Measurements from ENCODE around the gene LRP1B.

LRP1B gene

DNA sequence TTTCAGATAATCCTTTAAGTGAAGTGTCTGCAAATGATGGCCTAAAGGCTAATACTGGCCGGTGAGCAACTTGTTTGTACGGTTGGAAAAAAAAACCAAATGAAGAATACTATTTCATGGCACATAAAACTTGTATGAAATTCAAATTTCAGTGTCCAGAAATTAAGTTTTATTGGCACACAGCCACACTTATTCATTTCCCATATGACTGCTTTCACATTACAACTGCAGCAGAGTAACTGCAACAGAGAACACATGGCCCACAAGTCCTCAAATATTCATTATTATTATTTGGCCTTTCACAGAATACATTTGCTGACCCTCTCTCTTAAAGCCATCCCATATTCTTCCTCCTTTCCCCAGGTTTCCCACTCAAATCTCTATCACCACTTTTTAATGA lies 1268.6 kb downstream of the LRP1B start:
- no peak for DNase-seq (ENCODE audit: low read depth in 2 of 2, low spot score in 1 of 2)

DNA sequence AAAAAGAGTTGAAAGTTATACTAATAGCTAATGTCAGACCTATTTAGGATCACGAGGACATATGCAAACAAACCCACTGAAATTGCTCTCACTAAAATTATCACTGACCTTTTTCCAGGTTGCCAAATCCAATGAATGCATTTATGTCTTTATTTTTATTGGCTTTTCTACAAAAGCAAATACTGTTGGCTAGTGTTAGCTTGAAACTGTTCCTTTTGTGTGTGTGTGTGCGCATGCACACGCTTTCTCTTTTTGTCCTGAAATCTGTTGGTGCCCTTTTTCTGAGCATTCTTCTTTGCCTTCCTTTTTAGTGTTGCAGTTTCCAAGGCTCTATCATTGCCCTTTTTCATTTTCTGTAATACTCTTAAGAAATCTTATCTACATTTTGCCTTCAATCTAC lies 1269.2 kb downstream of the LRP1B start:
- no peak for DNase-seq (ENCODE audit: low read depth in 2 of 2, low spot score in 1 of 2)

DNA sequence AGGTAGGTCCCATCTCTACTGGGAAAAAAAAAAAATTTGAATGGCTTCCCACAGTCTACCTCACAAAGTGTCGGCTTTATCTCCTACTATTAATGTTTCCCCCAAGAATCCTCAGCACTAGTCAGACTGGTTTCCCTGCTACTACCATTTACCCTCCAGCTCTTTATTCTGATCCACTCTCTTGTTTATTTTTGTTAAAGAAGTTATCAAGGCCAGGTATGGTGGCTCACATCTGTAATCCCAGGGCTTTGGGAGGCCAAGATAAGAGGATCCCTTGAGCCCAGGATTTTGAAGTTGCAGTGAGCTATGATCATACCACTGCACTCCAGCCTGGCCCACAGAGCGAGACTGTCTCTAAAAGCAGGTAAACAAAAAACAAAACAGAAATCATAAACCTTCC lies 1275.3 kb downstream of the LRP1B start:
- DNase-seq (ENCODE audit: low read depth in 2 of 2, low spot score in 1 of 2), result no peak

DNA sequence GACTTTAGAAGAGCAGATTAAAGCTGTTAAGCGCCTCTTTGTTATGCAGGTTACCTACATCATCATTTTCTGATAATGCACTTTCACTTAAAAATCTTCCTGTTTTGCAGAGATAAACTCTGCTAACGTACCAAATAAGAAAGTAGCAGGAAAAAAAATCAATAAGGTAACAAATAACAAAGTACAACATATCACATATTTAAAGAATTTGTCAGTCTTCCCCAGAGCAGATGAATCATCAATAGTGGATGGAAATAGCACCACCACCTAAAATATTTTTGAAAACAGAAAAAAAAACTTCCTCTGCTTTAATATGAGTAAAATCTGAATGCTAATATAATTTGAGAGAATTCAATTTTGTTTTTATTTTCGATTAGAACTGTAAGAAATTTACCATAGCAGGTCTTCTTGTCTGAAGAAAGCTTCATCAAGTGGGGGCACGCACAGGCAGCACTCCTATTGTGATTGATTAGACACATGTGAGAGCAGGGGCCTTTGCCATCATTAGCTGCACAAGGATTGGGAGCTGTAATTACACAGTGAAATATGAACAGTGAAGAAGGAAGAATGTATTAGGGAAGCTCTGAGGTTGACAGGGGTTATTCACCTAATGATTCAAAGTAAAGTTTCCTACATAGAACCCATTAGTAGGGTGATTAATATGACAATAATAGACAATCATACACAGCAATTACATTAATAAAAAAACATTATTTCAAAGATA lies 1279.4 kb downstream of the LRP1B start:
- DNase-seq (ENCODE audit: low read depth in 2 of 2, low spot score in 1 of 2), result no peak

DNA sequence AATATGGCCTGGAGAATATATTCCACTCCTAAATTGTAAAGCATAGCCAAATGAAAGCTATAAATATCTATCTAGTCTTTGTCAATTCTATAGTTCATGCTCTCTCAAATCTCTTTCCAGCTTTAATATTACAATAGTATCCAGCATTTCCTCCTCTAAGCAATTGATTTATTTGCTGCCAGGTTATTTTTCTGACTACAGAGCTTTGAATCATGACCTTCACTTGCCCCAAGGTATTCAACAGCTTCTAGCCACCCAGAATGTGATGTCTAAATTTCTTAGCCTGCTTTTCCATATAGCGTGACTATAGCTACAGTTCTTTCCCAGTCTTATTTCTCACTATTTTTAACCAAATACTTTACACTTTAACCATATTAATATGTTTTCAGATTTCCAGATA lies 1287.6 kb downstream of the LRP1B start:
- no peak for DNase-seq (ENCODE audit: low read depth in 2 of 2, low spot score in 1 of 2)

DNA sequence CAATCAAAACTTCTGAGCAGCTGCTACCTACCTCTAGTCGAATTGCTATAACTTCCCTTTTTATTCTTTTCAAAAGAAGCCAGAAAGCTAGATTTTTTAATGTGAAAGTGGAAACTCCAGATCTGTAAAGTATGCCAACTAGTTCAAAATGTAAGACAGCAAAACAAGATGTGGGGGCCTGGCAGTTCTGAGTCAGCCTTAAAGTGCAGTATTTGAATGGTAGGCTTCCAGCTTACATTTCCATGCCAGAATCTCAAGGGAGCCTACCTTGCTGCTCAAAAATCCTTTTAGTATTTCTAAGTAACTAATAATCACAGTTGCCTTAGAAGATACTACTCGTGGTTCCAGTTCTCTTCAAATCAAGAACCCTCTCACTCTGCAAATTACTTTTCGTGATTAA lies 1288.7 kb downstream of the LRP1B start:
- no peak for DNase-seq (ENCODE audit: low read depth in 2 of 2, low spot score in 1 of 2)

DNA sequence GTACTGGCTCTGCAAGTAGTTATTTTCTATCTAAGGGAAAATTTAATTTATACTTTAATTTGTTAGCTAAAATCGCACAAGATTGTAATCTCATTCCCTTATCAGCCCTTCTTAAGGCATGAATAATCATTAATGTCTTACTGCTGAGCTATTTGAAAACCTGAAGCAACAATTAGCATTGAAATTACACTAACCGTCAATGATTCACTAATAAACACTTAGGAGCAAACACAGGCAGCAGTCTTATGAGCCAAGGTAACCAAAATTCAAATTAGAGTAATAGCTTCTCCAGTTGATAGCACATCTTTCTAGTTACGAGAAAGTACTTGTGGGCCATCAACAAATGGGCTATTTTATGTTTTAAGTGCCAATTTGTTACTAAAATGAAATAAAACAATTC lies 1289.7 kb downstream of the LRP1B start:
- DNase-seq (ENCODE audit: low read depth in 2 of 2, low spot score in 1 of 2), result no peak

DNA sequence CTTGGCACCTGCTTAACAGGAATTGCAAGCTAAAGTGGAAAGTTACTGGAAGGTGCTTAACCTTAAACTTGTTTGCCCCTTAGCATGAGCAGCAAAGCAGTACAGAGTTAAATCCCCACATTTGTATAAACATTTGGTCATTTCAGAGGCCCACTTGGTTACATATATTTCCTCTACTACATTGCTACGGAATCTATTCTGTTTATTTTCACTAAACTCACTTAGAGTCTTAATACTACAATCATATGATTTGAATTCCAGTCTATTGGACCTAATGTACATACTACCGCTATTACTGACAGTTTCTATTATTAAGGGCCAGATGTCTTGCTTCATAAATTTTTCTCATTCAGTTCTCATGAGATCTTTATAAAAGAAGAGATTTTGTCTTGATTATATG lies 1294.0 kb downstream of the LRP1B start:
- DNase-seq (ENCODE audit: low read depth in 2 of 2, low spot score in 1 of 2), result no peak

DNA sequence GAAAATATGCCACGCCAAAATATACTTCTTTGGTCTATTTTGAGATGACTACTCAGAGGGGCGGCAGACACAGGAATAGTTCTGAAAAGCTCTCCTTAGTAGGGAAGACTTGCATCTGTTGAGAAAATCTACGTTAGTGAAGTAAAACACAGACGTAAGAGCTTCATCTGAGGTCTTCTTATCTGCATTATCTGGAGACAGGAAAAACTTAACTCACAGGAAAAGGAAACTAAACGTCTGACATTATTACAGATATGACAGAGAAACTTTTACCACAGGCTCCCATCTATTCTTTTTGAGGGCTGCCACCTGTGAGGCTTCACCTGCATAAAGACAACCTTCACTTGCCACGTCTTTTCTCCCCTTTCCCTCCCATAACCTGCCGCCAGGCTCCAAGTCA lies 1295.7 kb downstream of the LRP1B start:
- no peak for DNase-seq (ENCODE audit: low read depth in 2 of 2, low spot score in 1 of 2)

DNA sequence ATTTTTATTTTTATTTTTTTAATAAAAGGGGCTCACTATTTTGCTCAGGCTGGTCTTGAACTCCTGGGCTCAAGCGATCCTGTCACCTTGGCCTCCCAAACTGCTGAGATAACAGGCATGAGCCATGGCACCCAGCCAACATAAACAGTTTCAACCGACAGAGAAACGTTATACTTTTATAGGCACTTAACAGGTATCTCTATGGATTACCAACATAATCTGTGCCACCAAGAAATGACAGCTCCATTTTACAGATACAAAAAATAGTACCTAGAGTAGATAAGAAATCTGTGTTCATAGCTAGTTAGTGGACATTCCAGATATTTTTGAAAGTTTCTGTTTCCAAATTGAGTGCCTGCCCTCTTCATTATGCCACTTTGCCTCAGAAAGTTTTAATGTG lies 1316.7 kb downstream of the LRP1B start:
- DNase-seq (ENCODE audit: low read depth in 2 of 2, low spot score in 1 of 2), result no peak

DNA sequence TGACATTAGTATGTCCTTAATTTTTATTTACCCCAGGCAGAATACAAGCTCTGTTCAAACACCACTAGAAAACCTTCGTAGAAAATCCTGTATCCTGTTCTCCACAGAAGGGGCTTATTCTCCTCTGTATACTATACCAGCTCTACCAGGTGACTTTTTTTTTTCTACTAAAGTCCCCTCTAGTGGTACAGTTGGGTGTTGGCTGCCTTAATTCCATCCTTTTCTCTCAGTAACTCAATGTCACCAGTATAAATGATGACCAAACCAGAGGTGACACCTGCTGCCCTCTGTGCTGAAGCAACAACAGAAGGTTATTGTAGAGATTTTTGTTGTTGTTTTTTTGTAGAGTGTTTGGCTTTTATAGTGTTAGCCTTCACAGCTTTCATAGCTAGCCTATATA lies 1322.0 kb downstream of the LRP1B start:
- DNase-seq (ENCODE audit: low read depth in 2 of 2, low spot score in 1 of 2), result no peak

DNA sequence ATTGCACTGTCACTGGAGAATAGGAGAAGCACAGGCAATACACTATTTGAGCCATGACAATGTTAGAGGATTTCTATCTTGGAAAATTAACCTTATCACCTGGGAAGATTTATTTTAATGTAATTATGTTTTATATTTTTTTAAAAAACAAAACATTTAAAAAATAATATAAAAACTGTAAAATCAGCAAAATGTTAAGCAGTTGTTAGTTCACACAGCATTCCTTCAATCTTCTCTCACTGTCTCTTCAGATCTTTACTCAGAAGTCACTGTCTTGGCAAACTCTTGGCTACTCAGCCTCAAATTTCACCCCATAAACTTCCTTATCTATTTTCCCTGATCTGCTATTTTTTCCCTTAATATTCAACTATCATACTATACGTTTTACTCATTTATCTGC lies 1322.6 kb downstream of the LRP1B start:
- DNase-seq (ENCODE audit: low read depth in 2 of 2, low spot score in 1 of 2), result no peak

DNA sequence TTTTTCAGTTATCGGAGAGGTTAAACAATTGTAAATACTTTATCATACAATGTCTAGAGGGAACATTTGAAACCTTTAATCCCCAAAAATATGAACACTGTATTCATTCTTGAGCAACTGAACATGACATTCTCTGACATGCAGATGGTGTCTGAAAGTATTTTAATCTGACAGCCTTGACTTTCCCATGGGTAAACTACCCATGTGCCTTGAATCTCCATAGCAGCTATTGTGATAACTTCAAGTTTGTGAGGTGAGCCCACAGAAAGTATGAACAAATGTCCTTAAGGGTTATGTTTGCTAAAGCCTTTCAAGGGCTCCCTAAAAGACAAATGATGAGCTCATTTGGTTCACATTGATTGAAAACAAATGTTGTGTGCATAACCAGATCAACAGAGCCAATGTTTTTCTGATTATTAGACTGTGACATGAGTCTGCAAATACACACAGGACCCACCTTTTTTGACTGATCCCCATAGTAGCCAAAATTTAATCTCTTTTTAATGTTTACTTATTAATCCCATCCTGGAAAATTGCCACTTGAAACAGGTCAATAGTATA lies 1326.0 kb downstream of the LRP1B start:
- no peak for DNase-seq (ENCODE audit: low read depth in 2 of 2, low spot score in 1 of 2)

DNA sequence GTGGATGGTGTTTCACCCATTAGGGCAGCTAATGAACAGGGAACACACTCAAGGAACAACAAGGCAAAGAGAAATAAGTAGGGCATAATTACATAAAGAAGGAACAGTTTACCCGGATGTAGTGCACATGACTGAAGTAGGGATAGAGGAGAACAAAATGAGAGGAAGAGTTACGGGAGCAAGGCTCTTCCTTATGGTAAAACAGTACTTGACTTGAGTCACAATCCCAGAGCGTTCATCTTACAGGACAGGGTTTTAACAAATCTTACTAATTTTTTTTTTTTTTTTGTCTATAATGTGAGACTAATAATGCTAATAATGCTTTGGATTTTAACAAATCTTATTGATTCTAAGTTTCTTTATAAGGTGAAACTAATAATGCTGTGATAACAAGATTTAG lies 1329.5 kb downstream of the LRP1B start:
- DNase-seq (ENCODE audit: low read depth in 2 of 2, low spot score in 1 of 2), result no peak

DNA sequence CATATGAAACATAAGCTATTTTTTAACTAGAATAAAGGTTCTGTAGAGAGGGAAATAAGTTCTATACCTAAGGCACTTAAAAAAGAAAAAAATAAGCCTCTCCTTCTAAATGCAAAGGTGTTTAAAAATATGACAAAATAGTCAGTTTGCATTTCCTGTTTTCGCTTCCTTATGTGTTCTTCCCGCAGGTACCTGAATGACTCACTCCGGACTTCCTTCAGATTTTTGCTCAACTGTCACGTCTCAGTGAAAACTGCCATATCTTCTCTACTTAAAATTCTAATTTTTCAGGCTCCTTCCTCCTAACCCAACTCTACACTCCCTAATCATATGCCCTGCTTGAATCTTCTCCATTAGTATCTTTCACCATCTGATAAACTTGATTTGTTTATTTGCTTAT lies 1333.1 kb downstream of the LRP1B start:
- DNase-seq (ENCODE audit: low read depth in 2 of 2, low spot score in 1 of 2), result no peak

DNA sequence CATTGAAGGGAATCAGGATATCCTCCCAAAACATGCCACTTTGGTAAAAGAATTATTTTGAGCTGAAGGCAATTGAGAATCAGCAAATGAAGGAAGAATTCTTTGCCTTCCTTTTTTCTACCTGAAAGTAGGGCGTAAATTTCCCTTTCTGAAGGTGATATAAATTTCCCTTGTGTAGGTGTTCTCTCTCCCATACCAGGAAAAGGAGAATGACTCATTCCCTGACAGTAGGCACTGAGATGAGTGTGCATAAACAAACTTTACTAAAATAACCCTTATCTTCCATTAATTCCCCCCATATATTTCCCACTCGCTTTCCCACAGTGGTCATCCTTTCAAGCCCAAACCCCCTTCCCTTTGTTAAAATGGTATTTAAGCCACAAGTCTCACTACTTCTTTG lies 1339.0 kb downstream of the LRP1B start:
- DNase-seq (ENCODE audit: low read depth in 2 of 2, low spot score in 1 of 2), result no peak

DNA sequence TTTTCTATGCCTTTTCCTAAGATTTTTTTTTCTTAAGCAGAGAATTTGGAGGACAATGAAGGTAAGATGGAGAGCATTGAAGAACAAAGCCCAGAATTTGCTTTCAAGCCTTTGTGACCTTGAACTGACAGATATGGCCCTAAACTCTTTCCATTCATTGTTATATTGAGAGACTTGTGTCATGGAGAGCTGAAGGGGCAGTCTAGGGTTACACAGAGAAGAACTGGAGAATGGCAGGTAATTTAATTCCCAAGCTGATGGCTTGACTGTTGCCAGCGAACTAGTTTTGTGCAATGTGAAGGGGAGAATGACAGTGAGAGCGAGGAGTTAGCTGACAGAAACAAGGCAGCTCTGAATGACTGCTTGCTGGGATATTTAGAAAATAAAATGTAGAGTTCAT lies 1344.2 kb downstream of the LRP1B start:
- DNase-seq (ENCODE audit: low read depth in 2 of 2, low spot score in 1 of 2), result no peak

DNA sequence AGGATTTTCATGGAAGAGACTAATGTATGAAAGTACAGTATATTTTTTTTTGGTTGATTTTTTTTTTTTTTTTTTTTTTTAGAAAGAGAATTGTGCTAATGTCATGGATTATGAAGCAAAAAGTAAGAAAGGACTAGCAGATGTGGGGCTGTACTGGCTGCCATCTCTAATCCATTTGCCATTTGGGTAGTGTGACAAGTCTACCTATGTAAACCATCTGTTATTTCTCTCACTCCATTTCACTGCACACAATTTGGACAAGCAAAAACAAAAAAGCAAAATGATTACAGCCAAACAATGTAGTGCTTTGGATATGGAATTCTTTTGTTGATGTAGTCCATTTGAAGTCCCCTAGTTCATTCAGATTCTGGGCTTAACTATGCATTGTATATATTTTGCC lies 1355.4 kb downstream of the LRP1B start:
- DNase-seq (ENCODE audit: low read depth in 2 of 2, low spot score in 1 of 2), result no peak

DNA sequence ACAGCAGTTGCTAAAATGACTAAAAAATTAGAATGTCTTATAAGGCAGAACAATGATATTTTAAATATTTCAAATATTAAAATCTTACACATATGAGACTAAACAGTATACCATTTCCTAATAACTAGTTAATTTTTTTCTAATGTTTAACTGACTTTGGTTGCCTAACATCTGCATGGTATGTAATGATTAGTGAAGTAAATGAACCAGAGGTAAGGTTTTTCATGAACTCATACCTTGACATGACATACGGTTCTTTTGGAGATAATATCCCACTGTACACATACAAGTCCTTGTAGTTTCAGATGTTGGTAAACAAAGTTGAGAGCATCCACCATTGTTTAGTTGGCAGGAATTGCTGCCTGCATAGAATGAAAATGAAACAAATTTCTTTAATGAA lies 1360.2 kb downstream of the LRP1B start:
- no peak for DNase-seq (ENCODE audit: low read depth in 2 of 2, low spot score in 1 of 2)

DNA sequence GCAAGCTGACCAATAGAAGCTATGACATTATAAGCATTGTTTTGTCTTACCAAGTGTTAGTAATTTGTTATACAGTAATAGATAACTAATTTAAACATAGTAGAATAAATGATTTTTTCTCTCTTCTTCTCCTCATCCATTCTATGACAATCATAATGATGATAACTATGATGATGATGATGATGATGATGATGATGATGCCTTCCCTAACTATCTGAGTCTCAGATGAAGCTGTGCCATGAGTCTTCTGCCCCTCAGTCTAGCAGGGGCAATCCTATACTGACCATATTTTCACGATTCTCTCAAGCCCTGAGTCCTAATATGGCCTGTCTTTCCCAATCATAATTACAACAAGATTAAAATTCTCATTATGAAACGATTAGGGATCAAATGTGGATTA lies 1369.0 kb downstream of the LRP1B start:
- DNase-seq (ENCODE audit: low read depth in 2 of 2, low spot score in 1 of 2), result no peak

DNA sequence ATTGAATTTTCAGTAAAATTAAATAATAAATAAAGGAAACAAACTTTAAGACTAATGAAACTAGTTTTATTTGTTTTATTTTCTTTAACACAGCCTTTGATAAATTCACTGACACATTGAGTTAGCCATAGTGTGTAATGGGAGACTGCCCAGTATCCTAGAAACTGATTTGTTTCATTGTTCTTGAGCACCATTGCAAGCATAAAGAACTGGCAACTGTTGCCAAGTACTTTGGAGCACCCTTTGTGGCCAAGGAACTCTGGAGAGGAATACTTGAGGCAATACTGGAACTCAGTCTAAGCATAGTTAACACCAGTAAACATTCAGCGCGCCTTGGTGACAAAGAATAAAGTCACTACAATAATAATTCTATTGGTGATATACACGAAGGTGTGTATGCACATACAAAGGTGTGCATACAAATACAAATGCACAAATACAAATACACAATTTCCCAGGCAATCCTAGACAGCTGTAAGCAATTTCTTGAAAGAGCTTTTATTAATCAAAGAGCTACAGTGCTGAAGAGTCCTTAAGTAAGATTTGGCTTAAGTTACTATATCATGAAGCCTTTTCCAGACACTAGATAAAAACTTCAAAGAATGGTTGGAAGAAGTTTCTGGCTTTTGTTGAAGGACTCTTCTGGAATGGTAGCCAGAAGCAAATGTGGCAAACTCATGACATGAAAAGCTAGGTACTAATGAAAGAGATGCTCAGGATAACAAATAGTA lies 1371.2 kb downstream of the LRP1B start:
- DNase-seq (ENCODE audit: low read depth in 2 of 2, low spot score in 1 of 2), result no peak

DNA sequence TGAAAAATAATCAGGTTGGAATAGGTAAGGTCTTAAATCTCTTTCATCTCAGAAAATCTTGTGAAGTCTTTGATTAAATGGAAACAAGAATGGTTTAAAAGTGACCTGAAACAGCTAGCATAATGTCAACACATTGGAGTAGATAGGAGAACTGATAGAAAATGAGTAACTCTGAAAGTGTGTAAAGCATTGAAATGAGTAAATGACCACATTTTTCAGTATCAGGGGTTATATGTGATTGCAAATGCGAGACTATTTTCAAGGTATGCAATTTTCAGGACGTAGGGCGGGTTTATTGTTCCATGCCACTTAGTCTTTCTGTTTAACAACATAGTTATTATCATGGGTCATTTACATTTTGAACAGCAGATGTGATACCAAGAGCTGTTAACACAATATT lies 1383.2 kb downstream of the LRP1B start:
- DNase-seq (ENCODE audit: low read depth in 2 of 2, low spot score in 1 of 2), result no peak

DNA sequence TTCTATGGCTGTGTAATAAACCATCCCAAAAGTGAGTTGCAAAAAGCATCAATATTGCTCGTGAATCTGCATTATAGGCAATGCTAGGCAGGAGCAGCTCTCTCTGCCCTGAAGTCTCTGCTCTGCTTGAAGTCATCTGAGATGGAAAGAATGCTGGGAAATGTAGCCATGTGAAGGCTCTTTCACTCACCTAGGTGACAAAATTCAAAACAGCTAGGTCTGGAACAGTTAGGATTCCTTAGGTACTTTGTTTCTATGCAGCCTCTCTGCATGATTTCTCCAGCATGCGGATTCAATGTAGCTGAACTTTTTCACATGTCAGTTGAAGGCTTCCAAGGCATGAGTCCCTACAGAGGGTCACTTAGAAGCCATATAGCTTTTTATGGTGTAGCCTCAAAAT lies 1383.7 kb downstream of the LRP1B start:
- DNase-seq (ENCODE audit: low read depth in 2 of 2, low spot score in 1 of 2), result no peak

All from stimulated activated CD8-positive, alpha-beta memory T cell treated with anti-CD3 and anti-CD28 coated beads, Interleukin-4, amount 100 ng/mL, for 1 hour (primary cell).